Activated CD8-positive, alpha-beta memory T cell treated with anti-CD3 and anti-CD28 coated beads, Interleukin-2, amount 50 U/mL, for 48 hours (primary cell): Measurements from ENCODE around the gene DOK7.

ENCODE experiments used
- DNase-seq: peaks from one replicate; pipeline ENCODE4 v3.0.0-alpha.2; 2020

Gene DOK7, protein sequence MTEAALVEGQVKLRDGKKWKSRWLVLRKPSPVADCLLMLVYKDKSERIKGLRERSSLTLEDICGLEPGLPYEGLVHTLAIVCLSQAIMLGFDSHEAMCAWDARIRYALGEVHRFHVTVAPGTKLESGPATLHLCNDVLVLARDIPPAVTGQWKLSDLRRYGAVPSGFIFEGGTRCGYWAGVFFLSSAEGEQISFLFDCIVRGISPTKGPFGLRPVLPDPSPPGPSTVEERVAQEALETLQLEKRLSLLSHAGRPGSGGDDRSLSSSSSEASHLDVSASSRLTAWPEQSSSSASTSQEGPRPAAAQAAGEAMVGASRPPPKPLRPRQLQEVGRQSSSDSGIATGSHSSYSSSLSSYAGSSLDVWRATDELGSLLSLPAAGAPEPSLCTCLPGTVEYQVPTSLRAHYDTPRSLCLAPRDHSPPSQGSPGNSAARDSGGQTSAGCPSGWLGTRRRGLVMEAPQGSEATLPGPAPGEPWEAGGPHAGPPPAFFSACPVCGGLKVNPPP

GRCh38 chr4:3462790-3463415 lies at the start of gene DOK7:
DOK7 (plus strand) TSS chr4:3463306; CDS start chr4:3463376, 70 bp downstream.
- DNase-seq = no peak

DNA sequence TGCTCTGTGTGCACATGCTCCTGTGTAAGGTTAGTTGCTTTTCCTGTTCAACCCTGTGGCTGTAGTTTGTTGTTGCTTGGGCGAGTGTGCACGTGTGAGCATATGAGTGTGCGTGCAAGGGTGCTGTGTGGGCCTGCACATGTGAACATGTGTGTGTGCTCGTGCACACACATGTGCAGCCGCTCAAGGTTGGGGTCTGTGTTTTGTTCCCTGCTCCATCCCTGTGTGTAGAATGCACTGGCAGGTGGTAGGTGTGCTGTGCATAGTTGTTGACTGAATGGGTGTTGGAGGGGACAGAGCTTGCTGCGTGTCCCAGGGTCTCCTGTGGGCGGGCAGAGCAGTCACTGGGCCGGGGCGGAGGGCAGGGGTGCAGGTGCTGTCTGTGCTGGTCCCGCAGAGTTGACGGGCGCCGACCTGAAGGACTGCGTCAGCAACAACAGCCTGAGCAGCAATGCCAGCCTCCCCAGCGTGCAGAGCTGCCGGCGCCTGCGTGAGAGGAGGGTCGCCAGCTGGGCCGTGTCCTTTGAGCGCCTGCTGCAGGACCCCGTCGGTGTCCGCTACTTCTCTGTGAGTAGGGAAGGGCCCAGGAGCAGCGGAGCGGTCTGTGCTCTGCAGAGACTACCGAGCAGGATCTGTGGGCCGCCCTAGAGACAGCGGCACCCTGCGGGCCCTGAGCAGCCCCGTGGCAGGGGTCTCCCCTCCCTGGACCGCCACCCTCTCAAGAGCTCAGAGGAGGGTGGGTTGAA lies 49.3 kb upstream of the DOK7 start:
- no peak for DNase-seq

DNA sequence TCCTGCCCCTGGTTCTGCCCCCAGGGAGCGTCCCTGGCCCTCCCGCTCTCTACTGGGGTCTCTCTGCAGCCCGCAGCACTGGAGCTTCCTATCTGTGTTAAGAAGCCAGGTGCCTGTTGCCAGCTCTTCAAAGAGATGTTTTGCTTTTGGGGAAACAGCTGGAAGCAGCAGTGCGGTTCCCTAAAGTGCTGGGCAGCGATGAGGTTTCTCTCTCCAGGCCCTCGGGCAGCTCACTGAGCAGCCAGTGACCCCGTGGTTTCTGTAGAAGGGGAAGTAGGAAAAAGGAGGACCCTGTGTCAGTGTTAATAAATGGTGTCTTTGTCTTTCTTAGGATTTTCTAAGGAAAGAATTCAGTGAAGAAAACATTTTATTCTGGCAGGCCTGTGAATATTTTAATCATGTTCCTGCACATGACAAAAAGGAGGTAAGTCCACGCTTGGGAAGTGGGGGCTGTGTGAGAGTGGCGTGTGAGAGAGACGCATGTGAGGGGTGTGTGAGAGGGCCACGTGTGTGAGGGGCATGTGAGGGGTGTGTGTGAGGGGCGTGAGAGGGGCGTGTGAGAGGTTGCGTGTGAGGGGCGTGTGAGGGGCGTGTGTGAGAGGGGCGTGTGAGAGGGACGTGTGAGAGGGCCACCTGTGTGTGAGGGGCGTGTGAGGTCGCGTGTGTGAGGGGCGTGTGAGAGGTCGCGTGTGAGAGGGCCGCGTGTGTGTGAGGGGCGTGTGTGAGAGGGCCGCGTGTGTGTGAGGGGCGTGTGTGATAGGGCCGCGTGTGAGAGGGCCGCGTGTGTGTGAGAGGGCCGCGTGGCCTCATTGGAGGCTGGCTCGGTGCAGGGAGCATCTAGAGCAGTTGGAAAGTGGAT lies 48.5 kb upstream of the DOK7 start:
- no peak for DNase-seq

- no peak for DNase-seq
Observed at GRCh38 chr4:3415471-3416141, 47.5 kb upstream of the DOK7 start.

GRCh38 chr4:3416270-3416669 lies 46.8 kb upstream of the DOK7 start:
- DNase-seq = no peak

DNA sequence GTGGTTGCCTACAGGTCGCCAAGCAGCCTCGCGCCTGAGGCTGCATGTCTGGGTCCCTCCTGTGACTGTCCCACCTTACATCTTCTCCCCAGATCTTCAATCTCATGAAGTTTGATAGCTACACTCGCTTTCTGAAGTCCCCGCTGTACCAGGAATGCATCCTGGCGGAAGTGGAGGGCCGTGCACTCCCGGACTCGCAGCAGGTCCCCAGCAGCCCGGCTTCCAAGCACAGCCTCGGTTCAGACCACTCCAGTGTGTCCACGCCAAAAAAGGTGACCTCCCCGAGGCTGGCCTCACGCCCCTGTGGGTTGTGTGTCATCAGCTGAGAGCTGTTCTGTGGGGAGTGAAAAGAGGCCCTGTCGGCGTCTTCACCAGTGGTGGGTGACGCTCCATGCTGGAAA lies 46.3 kb upstream of the DOK7 start:
- DNase-seq = no peak

- DNase-seq = no peak
Observed at GRCh38 chr4:3417448-3417847, 45.7 kb upstream of the DOK7 start.

- DNase-seq = no peak
Observed at GRCh38 chr4:3418029-3418762, 44.9 kb upstream of the DOK7 start.

GRCh38 chr4:3419836-3420605 lies 43.1 kb upstream of the DOK7 start:
- DNase-seq = no peak

GRCh38 chr4:3420606-3420955 lies 42.5 kb upstream of the DOK7 start:
- DNase-seq = no peak

GRCh38 chr4:3420956-3421355 lies 42.1 kb upstream of the DOK7 start:
- DNase-seq = no peak

GRCh38 chr4:3421470-3421869 lies 41.6 kb upstream of the DOK7 start:
- DNase-seq = no peak

- no peak for DNase-seq
Observed at GRCh38 chr4:3422241-3422801, 40.8 kb upstream of the DOK7 start.

- DNase-seq = no peak
Observed at GRCh38 chr4:3422808-3423297, 40.3 kb upstream of the DOK7 start.

- no peak for DNase-seq
Observed at GRCh38 chr4:3423406-3423805, 39.7 kb upstream of the DOK7 start.

- no peak for DNase-seq
Observed at GRCh38 chr4:3423952-3424351, 39.2 kb upstream of the DOK7 start.

GRCh38 chr4:3424522-3425095 lies 38.5 kb upstream of the DOK7 start:
- no peak for DNase-seq

GRCh38 chr4:3426465-3427133 lies 36.5 kb upstream of the DOK7 start:
- no peak for DNase-seq

- no peak for DNase-seq
Observed at GRCh38 chr4:3427134-3427476, 36.0 kb upstream of the DOK7 start.
